CD4-positive, alpha-beta T cell treated with Interleukin-17A for 1 hour (primary cell): ENCODE data around the gene ENKD1.

ENCODE experiments used
- DNase-seq: peaks from one replicate; pipeline ENCODE4 v3.0.0-alpha.2; 2020

ENKD1 gene

DNA sequence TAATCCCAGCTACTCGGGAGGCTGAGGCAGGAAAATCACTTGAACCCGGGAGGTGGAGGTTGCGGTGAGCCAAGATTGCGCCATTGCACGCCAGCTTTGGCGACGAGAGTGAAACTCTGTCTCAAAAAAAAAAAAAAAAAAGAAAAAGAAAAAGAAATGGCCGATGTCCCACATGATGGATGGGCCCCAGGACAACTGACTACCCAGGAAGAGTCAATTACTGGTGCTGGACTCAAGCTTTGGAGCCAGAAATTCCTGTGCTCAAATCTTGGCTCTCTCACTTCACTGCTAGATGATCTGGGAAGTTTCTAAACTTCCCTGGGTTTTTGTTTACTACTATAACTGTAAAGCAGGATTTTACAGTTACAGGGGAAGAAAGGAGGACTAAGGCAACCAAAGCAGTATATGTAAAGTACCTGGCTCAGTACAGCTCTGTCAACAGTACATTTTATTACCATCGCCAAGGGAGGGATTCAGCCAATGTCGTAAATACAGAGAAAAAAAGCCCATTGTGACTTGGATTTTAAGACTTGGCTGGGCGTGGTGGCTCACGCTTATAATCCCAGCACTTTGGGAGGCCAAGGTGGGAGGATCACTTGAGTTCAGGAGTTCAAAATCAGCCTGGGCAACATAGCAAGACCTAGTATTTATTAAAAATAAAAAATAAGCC is 11.9 kb upstream of the ENKD1 start:
- DNase-seq = no peak

DNA sequence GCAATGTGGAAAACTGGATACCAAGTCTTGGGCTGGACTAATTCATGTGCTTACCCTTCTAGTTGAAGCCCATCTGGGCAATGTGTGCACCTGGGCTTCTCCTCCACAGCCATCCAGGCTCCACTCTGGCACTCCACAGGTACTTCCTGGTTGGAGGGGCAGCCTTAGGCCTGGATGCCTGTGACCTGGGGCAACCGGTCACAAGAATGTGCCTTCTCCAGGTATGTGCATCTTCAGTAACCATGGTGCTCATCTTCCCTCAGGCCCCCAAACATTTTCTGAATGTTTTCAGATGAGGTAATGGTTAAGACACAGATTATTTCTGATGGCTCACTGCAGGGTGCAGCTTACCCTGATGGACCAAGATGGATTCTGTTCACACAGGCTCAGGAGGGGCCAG is 11.2 kb upstream of the ENKD1 start:
- DNase-seq = no peak

DNA sequence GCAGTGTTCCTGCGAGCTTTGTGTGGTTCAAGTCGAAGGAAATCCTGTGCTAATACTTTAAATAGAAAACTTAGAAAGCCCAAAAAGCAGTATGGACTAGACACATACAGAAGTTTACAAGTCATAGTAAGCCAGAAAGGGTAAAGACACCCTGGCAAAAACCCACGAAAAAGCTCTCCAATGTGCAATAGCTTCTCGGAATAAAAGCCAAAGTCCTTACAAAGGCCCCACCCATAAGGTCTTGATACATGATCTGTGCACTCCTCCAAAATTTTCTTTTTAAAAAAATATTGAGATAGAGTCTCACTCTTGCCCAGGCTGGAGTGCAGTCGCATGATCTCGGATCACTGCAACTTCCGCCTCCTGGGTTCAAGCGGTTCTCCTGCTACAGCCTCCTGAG is 10.4 kb upstream of the ENKD1 start:
- no peak for DNase-seq

DNA sequence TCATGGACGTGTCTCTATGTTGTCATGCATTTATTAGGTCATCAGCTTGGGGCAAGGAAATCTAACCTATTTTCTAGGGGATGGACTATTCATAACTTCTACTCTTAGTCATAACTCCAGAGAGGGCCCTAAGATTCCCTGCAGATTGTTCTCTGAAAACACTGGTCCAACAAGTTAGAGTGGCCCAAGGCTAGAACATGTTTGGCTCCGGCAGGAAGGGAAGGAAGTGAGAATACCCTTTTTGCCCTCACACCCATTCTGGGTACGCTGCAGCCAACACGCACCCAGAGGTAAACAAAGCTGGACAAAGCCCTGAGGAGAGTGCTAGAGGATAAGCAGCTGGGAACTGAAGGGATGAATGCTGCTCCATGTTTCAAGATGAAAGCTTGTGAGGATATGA is 10.0 kb upstream of the ENKD1 start:
- no peak for DNase-seq

- no peak for DNase-seq
Measured at GRCh38 chr16:67675999-67676398, 9.4 kb upstream of the ENKD1 start.

- no peak for DNase-seq
Measured at GRCh38 chr16:67675579-67675935, 9.0 kb upstream of the ENKD1 start.

GRCh38 chr16:67674851-67675578 is 8.5 kb upstream of the ENKD1 start:
- no peak for DNase-seq

DNA sequence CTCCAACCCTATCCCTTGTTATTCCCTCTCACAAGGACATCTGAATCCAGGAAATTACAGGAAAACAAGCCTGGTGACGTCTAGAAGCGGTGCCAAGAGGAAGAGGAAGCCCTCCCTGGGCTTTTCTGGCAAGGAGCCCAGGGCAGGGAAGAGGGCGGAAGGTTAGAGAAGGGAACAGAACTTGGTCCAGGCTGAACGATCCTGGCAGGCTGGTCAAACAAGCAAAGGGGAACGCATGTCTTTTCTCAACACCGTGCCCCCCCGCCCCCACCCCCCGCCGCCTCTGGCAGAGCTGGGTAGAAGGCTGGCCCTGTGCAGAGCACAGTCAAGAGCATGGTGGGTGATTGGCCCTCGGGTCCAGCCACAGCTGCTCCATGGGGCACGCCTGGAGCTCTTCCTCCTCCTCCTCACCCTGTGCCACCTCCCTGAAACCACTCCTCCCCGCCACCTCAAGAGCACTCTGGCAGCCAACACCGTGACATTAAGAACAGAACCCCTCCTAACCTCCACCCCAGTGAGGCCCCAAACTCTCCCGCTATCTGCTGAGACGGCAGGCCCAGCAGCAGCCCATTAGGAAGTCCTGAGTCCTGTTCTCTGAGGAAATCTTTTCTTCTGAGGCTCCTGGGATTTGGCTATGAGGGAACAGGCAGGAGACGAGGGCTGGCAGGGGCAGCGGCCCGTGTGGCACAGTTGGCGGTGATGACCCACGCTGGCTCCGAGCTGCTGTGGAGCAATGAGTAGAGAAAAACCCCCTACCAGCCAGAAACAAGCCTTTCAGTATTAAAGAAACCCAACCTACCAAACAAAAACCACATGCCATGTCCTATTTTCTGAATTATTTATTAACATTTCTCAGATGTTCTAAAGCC is 7.4 kb upstream of the ENKD1 start:
- no peak for DNase-seq

- DNase-seq = peak; percentile 65
Measured at GRCh38 chr16:67672739-67673662, 6.5 kb upstream of the ENKD1 start.

GRCh38 chr16:67672306-67672705 is 5.8 kb upstream of the ENKD1 start:
- DNase-seq = no peak

GRCh38 chr16:67669499-67670101 is 3.0 kb upstream of the ENKD1 start:
- no peak for DNase-seq

- peak; percentile 29 for DNase-seq
Measured at GRCh38 chr16:67668495-67669157, 2.1 kb upstream of the ENKD1 start.

DNA sequence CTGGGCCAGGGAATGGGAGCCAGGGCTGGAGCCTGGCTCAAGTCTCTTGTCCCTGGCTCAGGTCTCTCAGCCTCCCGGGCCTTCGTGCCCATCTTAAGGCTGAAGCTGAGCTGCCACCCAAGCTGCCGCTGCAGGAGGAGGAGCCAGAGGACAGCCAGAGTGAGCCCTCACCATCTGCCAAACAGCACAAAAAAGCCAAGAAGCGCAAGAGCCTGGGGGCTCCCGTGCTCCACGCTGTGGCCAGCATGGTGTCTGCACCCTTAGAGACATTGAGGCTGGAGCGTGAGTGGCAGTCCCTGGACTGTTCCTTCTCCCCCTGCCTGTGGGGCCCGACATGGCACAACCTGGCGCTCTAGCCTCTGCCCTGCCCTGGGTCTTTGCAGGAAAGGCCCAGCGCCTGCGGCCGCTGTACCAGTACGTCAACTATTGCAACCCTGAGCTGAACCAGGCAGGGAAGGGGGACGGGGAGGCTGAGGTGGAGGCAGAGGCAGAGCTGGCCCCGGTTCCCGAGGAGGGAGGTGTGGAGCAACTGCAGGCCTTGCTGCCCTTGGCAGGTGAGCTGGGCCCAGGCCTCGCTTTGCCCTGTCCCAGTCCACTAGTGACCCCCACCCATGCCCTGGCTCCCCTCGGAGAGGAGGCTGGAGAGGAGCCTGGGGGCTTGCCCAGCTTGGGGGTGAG is 1.4 kb upstream of the ENKD1 start:
- DNase-seq = peak; percentile 88

- no peak for DNase-seq
Measured at GRCh38 chr16:67667453-67667816, 885 bp upstream of the ENKD1 start.

GRCh38 chr16:67666032-67666551 is 458 bp downstream of the ENKD1 start:
- DNase-seq = no peak

DNA sequence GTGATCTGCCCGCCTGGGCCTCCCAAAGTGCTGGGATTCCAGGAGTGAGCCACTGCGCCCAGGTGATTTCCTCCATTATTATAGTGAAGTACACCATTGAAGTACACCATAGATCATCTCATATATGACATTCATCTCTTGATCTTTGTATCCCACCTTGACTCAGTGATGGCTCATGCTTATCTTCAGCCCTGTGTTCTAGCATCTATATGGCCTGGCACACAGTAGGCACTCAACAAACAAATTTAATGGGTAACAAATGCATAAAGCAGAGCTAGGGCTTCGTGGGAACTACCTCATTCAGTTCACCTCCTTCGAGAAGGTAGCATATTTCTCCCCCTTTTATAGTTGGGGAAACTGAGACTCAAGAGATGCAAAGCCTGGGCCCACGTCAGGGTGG is 952 bp downstream of the ENKD1 start:
- DNase-seq = no peak

DNA sequence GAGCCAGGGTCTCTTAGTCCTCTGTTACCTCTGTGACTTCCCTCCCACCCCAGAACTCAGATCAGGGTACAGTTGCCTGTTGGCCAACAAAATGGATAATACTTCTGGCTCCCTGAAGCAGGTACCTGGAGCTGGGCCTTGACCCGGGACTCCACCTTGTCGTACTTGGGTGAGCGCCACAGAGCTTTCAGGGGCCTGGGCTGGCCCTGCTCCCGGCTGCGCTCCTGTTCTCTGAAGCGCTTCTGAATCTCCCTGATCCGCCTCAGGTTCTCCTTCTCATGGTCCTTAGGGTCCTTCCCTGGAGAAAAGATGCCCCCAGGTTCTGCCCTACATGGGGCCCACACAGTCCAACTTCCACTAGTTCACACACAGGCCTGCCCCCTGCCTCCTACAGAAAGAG is 1.7 kb downstream of the ENKD1 start:
- no peak for DNase-seq

- no peak for DNase-seq
Measured at GRCh38 chr16:67664258-67664657, 2.3 kb downstream of the ENKD1 start.

- DNase-seq = no peak
Measured at GRCh38 chr16:67663877-67664222, 2.7 kb downstream of the ENKD1 start.

DNA sequence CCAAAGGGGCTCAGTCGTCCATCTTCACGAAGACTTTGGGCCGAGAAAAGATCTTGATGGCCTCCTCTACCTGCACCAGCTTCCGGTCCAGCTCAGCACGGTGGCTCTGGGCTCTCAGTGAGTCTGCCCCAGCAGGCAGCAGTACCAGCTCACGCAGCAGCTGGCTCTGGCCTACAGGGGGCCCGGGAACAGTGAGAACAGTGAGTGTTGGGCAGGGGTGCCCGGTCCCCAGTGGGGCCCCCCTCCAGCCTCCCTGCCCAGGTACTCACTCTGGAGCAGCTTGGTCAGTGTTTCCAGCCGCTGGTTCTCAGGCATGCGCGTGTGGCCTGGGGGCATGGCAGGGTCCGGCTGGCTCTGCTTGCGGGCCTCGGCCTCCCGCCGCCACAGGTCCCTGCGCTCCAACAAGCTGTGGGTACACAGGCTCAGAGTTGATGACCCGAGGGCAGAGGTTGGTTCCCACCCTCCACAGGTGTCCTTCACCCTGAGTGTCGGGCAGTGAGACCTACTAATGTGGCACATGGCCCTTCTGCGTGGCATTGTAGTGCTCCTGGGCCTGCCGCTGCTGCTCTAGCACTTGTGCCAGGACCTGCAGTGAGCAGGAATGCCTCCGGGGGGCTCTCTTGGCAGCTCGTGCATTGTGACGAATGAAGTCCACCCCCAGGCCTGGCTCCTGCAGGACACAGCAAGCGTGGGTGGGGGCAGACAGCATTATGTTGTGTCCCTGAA is 3.2 kb downstream of the ENKD1 start:
- DNase-seq = peak; percentile 38
